H1 (cell line): ENCODE results near the gene RHOG. TPM values are rescaled to one million over a fixed set of nuclear protein-coding genes. Genes with fewer than 3 reads are reported as not detected.

Experiments used
- CTCF ChIA-PET: fragments of 300-600 bp; sonication (Branson Sonifier 250); formaldehyde crosslinking; loops from one replicate; lab custom pipeline; 2021; ENCODE audit not compliant: partially characterized antibody; lab: Charles Lee
- POLR2A ChIA-PET: fragments of 300-600 bp; sonication (Branson Sonifier 250); formaldehyde crosslinking; loops from one replicate; lab custom pipeline; 2021; ENCODE audit warnings: inconsistent platforms; ENCODE audit not compliant: partially characterized antibody; lab: Charles Lee
- DNase-seq, 2 experiments: peaks; one replicate each; pipeline versions ENCODE4 v3.0.0 to v3.0.0-alpha.2; 2010 to 2022; ENCODE audit warnings: low spot score in 2 of 2, low read depth in 1 of 2, mixed read lengths in 1 of 2
- FAIRE-seq: peaks from 2 replicates; lab custom pipeline; 2011; peaks lifted over from hg19 to GRCh38; lab: Jason Lieb, UNC
- H2AFZ ChIP-seq: 2 replicates; pipeline ENCODE4 v1.8.1; 2012; ENCODE audit warnings: low read length, inconsistent platforms
- H2AK5ac ChIP-seq: 2 replicates; pipeline ENCODE4 v1.6.1; 2013; ENCODE audit warnings: low read depth, low read length
- H2BK120ac ChIP-seq: replicated peaks from 2 replicates; pipeline ENCODE3; 2013; ENCODE audit warnings: low read depth, low read length, inconsistent platforms
- H2BK12ac ChIP-seq: 2 replicates; pipeline ENCODE4 v1.6.1; 2013; ENCODE audit warnings: low read depth, low read length
- H2BK15ac ChIP-seq: 2 replicates; pipeline ENCODE4 v1.6.1; 2013; ENCODE audit warnings: low read length
- H2BK20ac ChIP-seq: 2 replicates; pipeline ENCODE4 v1.6.1; 2013; ENCODE audit warnings: low read length
- H2BK5ac ChIP-seq: 2 replicates; pipeline ENCODE4 v1.6.1; 2013; ENCODE audit warnings: low read depth, low read length
- H3K14ac ChIP-seq: 2 replicates; pipeline ENCODE4 v1.6.1; 2013; ENCODE audit warnings: inconsistent platforms; ENCODE audit not compliant: insufficient read length
- H3K18ac ChIP-seq: 2 replicates; pipeline ENCODE4 v1.6.1; 2013; ENCODE audit warnings: low read length; ENCODE audit errors: extremely low read depth
- H3K23ac ChIP-seq: 2 replicates; pipeline ENCODE4 v1.6.1; 2013; ENCODE audit warnings: inconsistent platforms; ENCODE audit not compliant: insufficient read length
- H3K23me2 ChIP-seq: 2 replicates; pipeline ENCODE4 v1.6.1; 2013; ENCODE audit warnings: low read depth, low read length
- H3K27ac ChIP-seq: 2 replicates; pipeline ENCODE4 v1.6.1; 2011; ENCODE audit warnings: low read depth, low read length, inconsistent platforms
- H3K27me3 ChIP-seq, 4 experiments: replicated peaks in 1 of 4; 1 replicate in 1 of 4; 2 replicates in 3 of 4; pipeline versions ENCODE4 v1.6.1 to v1.8.1; 2011 to 2013; ENCODE audit warnings: low read length in 3 of 4, mild to moderate bottlenecking in 3 of 4, inconsistent platforms in 2 of 4, mixed read lengths in 2 of 4, moderate library complexity in 1 of 4; ENCODE audit not compliant: control insufficient read depth in 3 of 4, insufficient read depth in 3 of 4; ENCODE audit errors: extremely low read depth in 1 of 4
- H3K36me3 ChIP-seq, 4 experiments: 2 replicates each; pipeline versions ENCODE4 v1.6.1 to v1.8.1; 2011 to 2013; ENCODE audit warnings: mild to moderate bottlenecking in 4 of 4, low read length in 3 of 4, moderate library complexity in 2 of 4, control low read depth in 1 of 4, inconsistent platforms in 1 of 4; ENCODE audit not compliant: insufficient read depth in 4 of 4, control insufficient read depth in 2 of 4
- H3K4ac ChIP-seq: replicated peaks from 2 replicates; pipeline ENCODE3; 2013; ENCODE audit warnings: low read length, low read depth, mixed read lengths, inconsistent platforms; ENCODE audit not compliant: insufficient read length
- H3K4me1 ChIP-seq, 4 experiments: replicated peaks in 1 of 4; 1 replicate in 1 of 4; 2 replicates in 3 of 4; pipeline versions ENCODE4 v1.6.1 to v1.8.1; 2011 to 2013; ENCODE audit warnings: low read length in 3 of 4, inconsistent platforms in 2 of 4, mixed read lengths in 1 of 4; ENCODE audit not compliant: insufficient read depth in 4 of 4, control insufficient read depth in 3 of 4
- H3K4me2 ChIP-seq, 2 experiments: 2 replicates each; pipeline versions ENCODE4 v1.6.1 to v1.8.1; 2011 to 2013; ENCODE audit warnings: low read depth in 2 of 2, low read length in 2 of 2, control low read depth in 1 of 2, inconsistent platforms in 1 of 2, mild to moderate bottlenecking in 1 of 2; ENCODE audit not compliant: insufficient read depth in 1 of 2
- H3K4me3 ChIP-seq, 4 experiments: fragments of 200-600, 300-600 bp in 1 of 4; sonication (generic), shearing (Covaris generic), sonication (Bioruptor Twin) in 1 of 4; 2 replicates each; pipeline versions ENCODE4 v1.5.1 to v1.8.1; 2011 to 2016; ENCODE audit warnings: low read length in 4 of 4, low read depth in 3 of 4, control low read depth in 2 of 4, inconsistent platforms in 2 of 4, mild to moderate bottlenecking in 2 of 4, mixed read lengths in 1 of 4, moderate library complexity in 1 of 4; ENCODE audit not compliant: insufficient read depth in 2 of 4; ENCODE audit errors: extremely low read depth in 1 of 4
- H3K56ac ChIP-seq: replicated peaks from 2 replicates; pipeline ENCODE3; 2013; ENCODE audit warnings: low read depth, mild to moderate bottlenecking, mixed read lengths, low read length, inconsistent platforms; ENCODE audit not compliant: insufficient read length
- H3K79me1 ChIP-seq: 2 replicates; pipeline ENCODE4 v1.6.1; 2013; ENCODE audit warnings: low read depth, low read length, control low read depth
- H3K79me2 ChIP-seq, 2 experiments: 2 replicates each; pipeline versions ENCODE4 v1.6.1 to v1.8.1; 2012 to 2013; ENCODE audit warnings: low read length in 2 of 2, mild to moderate bottlenecking in 2 of 2, inconsistent platforms in 1 of 2; ENCODE audit not compliant: insufficient read depth in 2 of 2, control insufficient read depth in 1 of 2
- H3K9ac ChIP-seq, 4 experiments: replicated peaks in 1 of 4; 1 replicate in 1 of 4; 2 replicates in 3 of 4; pipeline versions ENCODE4 v1.6.1 to v1.8.1; 2011 to 2013; ENCODE audit warnings: low read depth in 3 of 4, low read length in 3 of 4, control low read depth in 2 of 4, mild to moderate bottlenecking in 2 of 4, moderate library complexity in 2 of 4, inconsistent platforms in 1 of 4; ENCODE audit errors: extremely low read depth in 1 of 4
- H3K9me3 ChIP-seq, 2 experiments: 2 replicates each; pipeline versions ENCODE4 v1.6.1 to v1.8.1; 2012 to 2013; ENCODE audit warnings: mild to moderate bottlenecking in 2 of 2, moderate library complexity in 2 of 2, control low read depth in 1 of 2, inconsistent platforms in 1 of 2, low read depth in 1 of 2, low read length in 1 of 2, mixed read lengths in 1 of 2; ENCODE audit not compliant: insufficient read depth in 2 of 2
- H4K20me1 ChIP-seq, 2 experiments: replicated peaks in 1 of 2; 2 replicates each; pipeline versions ENCODE3 to v1.8.1; 2011 to 2013; ENCODE audit warnings: inconsistent platforms in 2 of 2, low read length in 2 of 2, mild to moderate bottlenecking in 1 of 2; ENCODE audit not compliant: insufficient read depth in 2 of 2, control insufficient read depth in 1 of 2
- H4K5ac ChIP-seq: 2 replicates; pipeline ENCODE4 v1.6.1; 2013; ENCODE audit warnings: low read length, low read depth, mixed read lengths, inconsistent platforms; ENCODE audit not compliant: insufficient read length
- H4K8ac ChIP-seq: 2 replicates; pipeline ENCODE4 v1.8.0; 2013; ENCODE audit warnings: mild to moderate bottlenecking, moderate library complexity, low read length, inconsistent platforms; ENCODE audit not compliant: insufficient read depth; ENCODE audit errors: extremely low read depth
- H4K91ac ChIP-seq: replicated peaks from 2 replicates; pipeline ENCODE3; 2013; ENCODE audit warnings: low read length, mixed read lengths, inconsistent platforms; ENCODE audit not compliant: insufficient read length
- ASH2L ChIP-seq: fragments of 200-600, 300-600 bp; sonication (generic); IDR thresholded peaks from one replicate; pipeline ENCODE4 v1.7.1; 2017; ENCODE audit warnings: low read length
- JUND ChIP-seq: IDR thresholded peaks from 2 replicates; pipeline ENCODE4 v1.6.1; 2011; ENCODE audit warnings: mild to moderate bottlenecking, improper control_type of control experiment, low read length
- WGBS, 2 experiments: shearing (Covaris generic) in 1 of 2; methylation state at CpG; one replicate each; pipeline versions ENCODE4 v1.1.6 to v1.1.7; 2013 to 2015; ENCODE audit warnings: low lambda C conversion rate in 2 of 2, mixed read lengths in 2 of 2, inconsistent platforms in 1 of 2, low coverage in 1 of 2, missing lambda C conversion rate in 1 of 2; ENCODE audit not compliant: insufficient replicate concordance in 2 of 2, insufficient coverage in 1 of 2, insufficient read length in 1 of 2; ENCODE audit errors: extremely low coverage in 1 of 2, missing lambda C conversion rate in 1 of 2; 5-methylcytosine and 5-hydroxymethylcytosine counted together
- long read RNA-seq, 2 experiments: library from RNA in 1 of 2; library from capped mRNA in 1 of 2; stranded (forward); transcript quantifications; one replicate each; pipeline ENCODE4 v2.0.0, GENCODE V29; 2021; ENCODE audit warnings: inconsistent platforms in 1 of 2
- polyA minus RNA-seq, 3 experiments: library from RNA; depleted of rRNA, polyadenylated mRNA; stranded (reverse); fragments of >200 nt; gene quantifications; 1 replicate in 2 of 3; 2 replicates in 1 of 3; pipeline ENCODE4 v1.2.3, GENCODE V29; 2011
- polyA plus RNA-seq, 7 experiments: library from polyadenylated mRNA; depleted of rRNA in 3 of 7; stranded (reverse) in 5 of 7; unstranded in 2 of 7; fragments of >200 nt in 5 of 7; fragments of 200-250 nt in 2 of 7; gene quantifications; 1 replicate in 5 of 7; 2 replicates in 1 of 7; 4 replicates in 1 of 7; pipeline versions ENCODE4 v1.2.1 to v1.2.3, GENCODE V29; 2011 to 2013; ENCODE audit warnings: missing spikeins in 2 of 7, mixed read lengths in 2 of 7
- total RNA-seq: library from RNA; stranded (reverse); fragmentation: NEBNext Ultra II Directional; extraction: Animal tissue kit (Norgen Biotek cat#: 25700); gene quantifications from 2 replicates; pipeline ENCODE4 v1.2.1, GENCODE V29; 2021

Gene RHOG
- total RNA-seq (28.3 and 31.2 TPM in 2 replicates), polyA plus RNA-seq (2011; rRNA removed) (69.6 and 79.8 TPM in 2 replicates), polyA minus RNA-seq (2011; rRNA and poly(A)+ RNA removed) (46.8 and 68.7 TPM in 2 replicates)
- 44.6 TPM for polyA plus RNA-seq (2011; cell fraction: cytosol; rRNA removed)
- polyA plus RNA-seq (2011; cell fraction: nucleus; rRNA removed): 50.4 TPM
- 34.2 to 46.4 TPM (median 43.0 TPM) in 4 replicates for polyA plus RNA-seq (2012, experiment 1 of 2)
- 48.4 TPM for polyA plus RNA-seq (2012, experiment 2 of 2)
- 31.2 TPM for polyA plus RNA-seq (2013, experiment 1 of 2)
- 28.8 TPM for polyA plus RNA-seq (2013, experiment 2 of 2)
- polyA minus RNA-seq (2011; cell fraction: cytosol; rRNA and poly(A)+ RNA removed): 34.2 TPM
- 31.7 TPM for polyA minus RNA-seq (2011; cell fraction: nucleus; rRNA and poly(A)+ RNA removed)
- long read RNA-seq, experiment 1, transcript RHOG-201 (2 exons, 1,319 nt): major isoform, 36 of 75 reads
- long read RNA-seq, experiment 1, partial matches to known transcripts: 0 of 75 reads
- long read RNA-seq, experiment 1, other reads (novel, unspliced or antisense): 39 of 75 reads
- long read RNA-seq, experiment 2, transcript RHOG-201 (2 exons, 1,319 nt): major isoform, 97 of 100 reads
- long read RNA-seq, experiment 2, partial matches to known transcripts: 1 of 100 reads
- long read RNA-seq, experiment 2, other reads (novel, unspliced or antisense): 2 of 100 reads

- Histone ChIP-seq H4K8ac (no peak within 1 kb of the TSS; the same call in 1 of the 2 replicates), H3K4me2 (peak within 1 kb of the TSS; percentile 85 to 92), H3K36me3 (peaks cover 0 to 3% (median 0%) of the 10 kb centered on the region in 4 experiments; a peak in 1 of 8 replicates), H3K27ac (no peak within 1 kb of the TSS), H3K14ac (no peak within 1 kb of the TSS), H3K9ac (peak within 1 kb of the TSS in 3 of 4 experiments; percentile 52 to 64 (median 58); a peak in 5 of 7 replicates), H2BK12ac (0 out of 2 replicates have a peak within 1 kb of the TSS, but pooled peaks have one; percentile 39), H2AFZ (no peak within 1 kb of the TSS), H3K27me3 (peaks cover 0 to 3% (median 0%) of the 10 kb centered on the region in 4 experiments; a peak in 1 of 7 replicates), H2BK120ac (no peak within 1 kb of the TSS), H3K4ac (no peak within 1 kb of the TSS), H2BK20ac (no peak within 1 kb of the TSS; the same call in 1 of the 2 replicates), H2BK15ac (no peak within 1 kb of the TSS; the same call in 1 of the 2 replicates), H2AK5ac (peak within 1 kb of the TSS; percentile 76; the same call in 1 of the 2 replicates), H4K20me1 (peaks cover 10 to 14% of the 10 kb centered on the region in 2 experiments), H3K56ac (peak within 1 kb of the TSS; percentile 4), H3K23me2 (peaks cover 10% of the 10 kb centered on the region), H3K4me1 (peaks cover 5 to 14% (median 8%) of the 10 kb centered on the region in 4 experiments; a peak in 4 of 7 replicates), H3K23ac (no peak within 1 kb of the TSS), H2BK5ac (peak within 1 kb of the TSS; percentile 71; the same call in 1 of the 2 replicates), H3K79me2 (peaks cover 8 to 35% of the 10 kb centered on the region in 2 experiments), H4K5ac (peak within 1 kb of the TSS; percentile 65), H3K79me1 (peaks cover 14% of the 10 kb centered on the region), H3K4me3 (peak within 1 kb of the TSS; percentile 76 to 97 (median 77)), H4K91ac (peak within 1 kb of the TSS; percentile 45), H3K9me3 (no peaks in the 10 kb centered on the region), H3K18ac (peak within 1 kb of the TSS; percentile 83)
- 5% methylated on average over 8 of the region's 42 CpGs; no CpG with 5 or more reads in 1 of the 2 experiments for WGBS, 2 experiments
- CTCF ChIA-PET: interaction anchor here (0.9 to 20.2 kb wide), 18 partner anchors 9 to 228 kb away, joined by 3 to 422 read pairs (median 5); partner anchors contain the start of gene STIM1
- peak in 1 of 2 experiments; percentile 89 for DNase-seq
- TF ChIP-seq JUND (no peak), ASH2L (peak; percentile 18)
- POLR2A ChIA-PET: interaction anchor here (0.6 to 5.7 kb wide), 8 partner anchors 10 to 426 kb away, joined by 3 to 29 read pairs (median 4); partner anchors contain the start of gene STIM1
- no peak for FAIRE-seq
These were observed at the start of gene RHOG for GRCh38 chr11:3840870-3841425. RHOG (minus strand) TSS chr11:3840959; CDS start chr11:3828138, 12,821 bp downstream.
